GM23248 (cell line): ENCODE results near the gene CCNJL.
"Not testable (repeated sequence)": the region's sequence is repeated elsewhere in the genome, so short reads cannot be mapped to it uniquely, and the experiment has no call there.

Experiments used
- EZH2 ChIP-seq: fragments of 200-600 bp; sonication (generic); IDR thresholded peaks from 2 replicates; pipeline ENCODE4 v1.6.1; 2018; ENCODE audit warnings: antibody characterized with exemption, mild to moderate bottlenecking; ENCODE audit not compliant: insufficient read depth, poor library complexity, severe bottlenecking
- EZH2phosphoT487 ChIP-seq: fragments of 200-600 bp; sonication (generic); IDR thresholded peaks from 2 replicates; pipeline ENCODE4 v1.6.1; 2018; ENCODE audit warnings: antibody characterized with exemption, moderate library complexity, mild to moderate bottlenecking, low read depth; ENCODE audit not compliant: insufficient read depth

DNA sequence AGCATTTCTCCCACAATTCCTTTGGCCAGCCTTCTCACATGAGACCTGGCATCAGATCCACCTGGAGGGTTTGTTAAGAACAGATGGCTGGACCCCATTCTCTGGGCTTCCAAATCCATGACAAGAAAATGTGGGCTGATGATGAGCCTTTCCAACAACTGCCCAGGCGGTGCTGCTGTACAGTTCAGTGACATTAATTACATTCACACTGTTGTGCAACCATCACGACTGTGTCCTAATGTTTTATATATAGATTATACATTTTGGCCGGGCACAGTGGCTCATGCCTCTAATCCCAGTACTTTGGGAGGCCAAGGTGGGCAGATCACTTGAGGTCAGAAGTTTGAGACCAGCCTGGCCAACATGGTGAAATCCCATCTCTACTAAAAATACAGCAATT is 22.4 kb upstream of the CCNJL start:
- TF ChIP-seq EZH2phosphoT487, EZH2: not testable (repeated sequence)
